Neural cell (in vitro differentiated cells): Measurements from ENCODE around the gene DNPEP. TPM values are rescaled to one million over a fixed set of nuclear protein-coding genes. Genes with fewer than 3 reads are reported as not detected.

Source experiments
- H2AFZ ChIP-seq: fragments of 200-600, 300-800 bp; sonication (generic), shearing (Covaris generic); 2 replicates; pipeline ENCODE4 v1.6.0; 2014; ENCODE audit warnings: low read depth, mild to moderate bottlenecking, antibody characterized with exemption, low read length, moderate library complexity
- H3F3A ChIP-seq: fragments of 200-600 bp; shearing (Covaris generic); 2 replicates; pipeline ENCODE4 v1.6.1; 2016; ENCODE audit warnings: mild to moderate bottlenecking, moderate library complexity, mixed read lengths, antibody characterized with exemption, low read length; ENCODE audit not compliant: insufficient read depth, poor library complexity, severe bottlenecking
- H3K27ac ChIP-seq: fragments of 200-600, 300-800 bp; sonication (generic), shearing (Covaris generic); 2 replicates; pipeline ENCODE4 v1.5.1; 2014; ENCODE audit warnings: mild to moderate bottlenecking, low read length, moderate library complexity
- H3K27me3 ChIP-seq: fragments of 300-800, 200-600 bp; sonication (generic), shearing (Covaris generic); 2 replicates; pipeline ENCODE4 v1.6.0; 2014; ENCODE audit warnings: mild to moderate bottlenecking, low read depth, low read length, moderate library complexity; ENCODE audit not compliant: insufficient read depth
- H3K36me3 ChIP-seq: fragments of 300-800, 200-600 bp; sonication (generic), shearing (Covaris generic); 2 replicates; pipeline ENCODE4 v1.5.1; 2014; ENCODE audit warnings: mild to moderate bottlenecking, antibody characterized with exemption, low read length, moderate library complexity; ENCODE audit not compliant: insufficient read depth
- H3K4me2 ChIP-seq: fragments of 300-800, 200-600 bp; sonication (generic), shearing (Covaris generic); 2 replicates; pipeline ENCODE4 v1.6.0; 2014; ENCODE audit warnings: mild to moderate bottlenecking, low read length
- H3K4me3 ChIP-seq: fragments of 300-800, 200-600 bp; sonication (generic), shearing (Covaris generic); 2 replicates; pipeline ENCODE4 v1.5.1; 2014; ENCODE audit warnings: mild to moderate bottlenecking, low read length, moderate library complexity
- H3K79me2 ChIP-seq: fragments of 200-600 bp; shearing (Covaris generic); replicated peaks from 2 replicates; pipeline ENCODE4 v1.6.0; 2014; ENCODE audit warnings: mild to moderate bottlenecking, low read length, moderate library complexity; ENCODE audit not compliant: insufficient read depth
- H3K9ac ChIP-seq: fragments of 300-800, 200-600 bp; sonication (generic), shearing (Covaris generic); 2 replicates; pipeline ENCODE4 v1.6.1; 2016; ENCODE audit warnings: mild to moderate bottlenecking, low read length, mixed read lengths
- H3K9me2 ChIP-seq: fragments of 200-600 bp; shearing (Covaris generic); 2 replicates; pipeline ENCODE4 v1.6.1; 2016; ENCODE audit warnings: mild to moderate bottlenecking, low read length, mixed read lengths; ENCODE audit not compliant: insufficient read depth
- H3K9me3 ChIP-seq: fragments of 200-600, 300-800 bp; sonication (generic), shearing (Covaris generic); 2 replicates; pipeline ENCODE4 v1.6.1; 2016; ENCODE audit warnings: mild to moderate bottlenecking, mixed run types, low read length, moderate library complexity, mixed read lengths
- H4K20me1 ChIP-seq: fragments of 200-600 bp; shearing (Covaris generic); 2 replicates; pipeline ENCODE4 v1.6.1; 2016; ENCODE audit warnings: mild to moderate bottlenecking, mixed run types; ENCODE audit not compliant: insufficient read depth
- EP300 ChIP-seq: fragments of 450-650 bp; conservative IDR thresholded peaks from 2 replicates; pipeline ENCODE4 v1.6.1; 2014; ENCODE audit warnings: antibody characterized with exemption, mild to moderate bottlenecking, moderate library complexity; ENCODE audit not compliant: poor library complexity, severe bottlenecking
- EZH2 ChIP-seq: fragments of 200-600, 300-800 bp; shearing (Covaris generic), sonication (generic); IDR thresholded peaks from 2 replicates; pipeline ENCODE4 v1.6.1; 2014; ENCODE audit warnings: antibody characterized with exemption, low read length, borderline replicate concordance, mild to moderate bottlenecking; ENCODE audit not compliant: insufficient read depth, poor library complexity, severe bottlenecking
- MXI1 ChIP-seq: fragments of 450-650 bp; conservative IDR thresholded peaks from 2 replicates; pipeline ENCODE4 v1.6.1; 2014; ENCODE audit warnings: antibody characterized with exemption, mild to moderate bottlenecking; ENCODE audit not compliant: poor library complexity, severe bottlenecking
- POLR2AphosphoS5 ChIP-seq: IDR thresholded peaks from 2 replicates; pipeline ENCODE4 v1.6.1; 2012
- RAD21 ChIP-seq: fragments of 450-650 bp; conservative IDR thresholded peaks from 2 replicates; pipeline ENCODE4 v1.6.1; 2014; ENCODE audit warnings: antibody characterized with exemption, mild to moderate bottlenecking, moderate library complexity
- SMC3 ChIP-seq: fragments of 450-650 bp; conservative IDR thresholded peaks from 2 replicates; pipeline ENCODE4 v1.6.1; 2014; ENCODE audit warnings: antibody characterized with exemption, mild to moderate bottlenecking, moderate library complexity; ENCODE audit not compliant: poor library complexity
- TAF1 ChIP-seq: IDR thresholded peaks from 2 replicates; pipeline ENCODE4 v1.6.1; 2012; ENCODE audit warnings: low read depth
- polyA plus RNA-seq: library from polyadenylated mRNA; depleted of rRNA; stranded (reverse); fragments of >200 nt; gene quantifications from 2 replicates; pipeline ENCODE4 v1.2.3, GENCODE V29; 2014
- TF ChIP-seq, protein P1 (sequence below): IDR thresholded peaks from 2 replicates; pipeline ENCODE4 v1.6.1; 2012; ENCODE audit warnings: borderline replicate concordance
- TF ChIP-seq, protein P2 (sequence below): fragments of 450-650 bp; IDR thresholded peaks from 2 replicates; pipeline ENCODE4 v1.5.1; 2014; ENCODE audit warnings: antibody characterized with exemption, mild to moderate bottlenecking, moderate library complexity; ENCODE audit not compliant: poor library complexity, severe bottlenecking

Gene DNPEP
- polyA plus RNA-seq, 1 donor from 2014 or later, result 11.9 TPM

DNA sequence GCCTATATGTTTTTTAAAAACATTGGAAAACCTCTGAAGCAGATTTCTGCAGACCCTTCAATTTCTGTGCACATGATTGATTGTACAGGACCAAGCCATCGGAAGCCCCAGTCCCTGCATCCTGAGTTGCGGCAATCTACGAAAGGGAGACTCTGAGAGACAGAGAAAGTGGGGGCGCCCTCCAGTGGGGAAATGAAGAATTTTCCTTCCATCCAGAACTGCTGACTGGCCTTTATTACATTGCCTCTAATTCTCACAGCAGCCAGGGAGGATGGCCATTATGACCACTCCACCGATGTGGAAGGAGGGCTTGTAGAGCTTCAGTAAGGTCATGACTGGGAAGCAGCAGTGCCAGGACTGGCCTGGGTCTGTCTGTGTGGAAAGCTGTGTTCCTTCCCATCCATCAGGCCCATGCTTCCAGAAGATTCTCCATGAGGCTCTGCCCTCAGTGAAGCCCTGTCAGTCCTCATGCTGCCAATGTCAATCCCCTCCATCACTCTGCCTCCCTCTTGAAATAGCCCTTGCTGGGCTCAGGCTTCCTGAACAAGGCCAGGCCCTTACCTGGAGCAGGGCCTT lies 35.2 kb downstream of the DNPEP start:
- Histone ChIP-seq H3K36me3 (no peaks in the 10 kb centered on the region), H3K27ac (no peak overlapping the region), H3K9me2 (no peaks in the 10 kb centered on the region), H3K9ac (no peak overlapping the region), H3K79me2 (no peaks in the 10 kb centered on the region), H3K4me3 (no peak overlapping the region), H4K20me1 (no peaks in the 10 kb centered on the region), H3K9me3 (no peaks in the 10 kb centered on the region), H2AFZ (no peak overlapping the region), H3K4me2 (no peak overlapping the region), H3K27me3 (peaks cover 14% of the 10 kb centered on the region), H3F3A (no peaks in the 10 kb centered on the region)
- no peak for TF ChIP-seq MXI1
- peak; percentile 89 for TF ChIP-seq RAD21
- no peak for TF ChIP-seq EP300
- TF ChIP-seq, protein P1, sequence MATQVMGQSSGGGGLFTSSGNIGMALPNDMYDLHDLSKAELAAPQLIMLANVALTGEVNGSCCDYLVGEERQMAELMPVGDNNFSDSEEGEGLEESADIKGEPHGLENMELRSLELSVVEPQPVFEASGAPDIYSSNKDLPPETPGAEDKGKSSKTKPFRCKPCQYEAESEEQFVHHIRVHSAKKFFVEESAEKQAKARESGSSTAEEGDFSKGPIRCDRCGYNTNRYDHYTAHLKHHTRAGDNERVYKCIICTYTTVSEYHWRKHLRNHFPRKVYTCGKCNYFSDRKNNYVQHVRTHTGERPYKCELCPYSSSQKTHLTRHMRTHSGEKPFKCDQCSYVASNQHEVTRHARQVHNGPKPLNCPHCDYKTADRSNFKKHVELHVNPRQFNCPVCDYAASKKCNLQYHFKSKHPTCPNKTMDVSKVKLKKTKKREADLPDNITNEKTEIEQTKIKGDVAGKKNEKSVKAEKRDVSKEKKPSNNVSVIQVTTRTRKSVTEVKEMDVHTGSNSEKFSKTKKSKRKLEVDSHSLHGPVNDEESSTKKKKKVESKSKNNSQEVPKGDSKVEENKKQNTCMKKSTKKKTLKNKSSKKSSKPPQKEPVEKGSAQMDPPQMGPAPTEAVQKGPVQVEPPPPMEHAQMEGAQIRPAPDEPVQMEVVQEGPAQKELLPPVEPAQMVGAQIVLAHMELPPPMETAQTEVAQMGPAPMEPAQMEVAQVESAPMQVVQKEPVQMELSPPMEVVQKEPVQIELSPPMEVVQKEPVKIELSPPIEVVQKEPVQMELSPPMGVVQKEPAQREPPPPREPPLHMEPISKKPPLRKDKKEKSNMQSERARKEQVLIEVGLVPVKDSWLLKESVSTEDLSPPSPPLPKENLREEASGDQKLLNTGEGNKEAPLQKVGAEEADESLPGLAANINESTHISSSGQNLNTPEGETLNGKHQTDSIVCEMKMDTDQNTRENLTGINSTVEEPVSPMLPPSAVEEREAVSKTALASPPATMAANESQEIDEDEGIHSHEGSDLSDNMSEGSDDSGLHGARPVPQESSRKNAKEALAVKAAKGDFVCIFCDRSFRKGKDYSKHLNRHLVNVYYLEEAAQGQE, result no peak
- TF ChIP-seq SMC3, result peak; percentile 94
- TF ChIP-seq, protein P2, sequence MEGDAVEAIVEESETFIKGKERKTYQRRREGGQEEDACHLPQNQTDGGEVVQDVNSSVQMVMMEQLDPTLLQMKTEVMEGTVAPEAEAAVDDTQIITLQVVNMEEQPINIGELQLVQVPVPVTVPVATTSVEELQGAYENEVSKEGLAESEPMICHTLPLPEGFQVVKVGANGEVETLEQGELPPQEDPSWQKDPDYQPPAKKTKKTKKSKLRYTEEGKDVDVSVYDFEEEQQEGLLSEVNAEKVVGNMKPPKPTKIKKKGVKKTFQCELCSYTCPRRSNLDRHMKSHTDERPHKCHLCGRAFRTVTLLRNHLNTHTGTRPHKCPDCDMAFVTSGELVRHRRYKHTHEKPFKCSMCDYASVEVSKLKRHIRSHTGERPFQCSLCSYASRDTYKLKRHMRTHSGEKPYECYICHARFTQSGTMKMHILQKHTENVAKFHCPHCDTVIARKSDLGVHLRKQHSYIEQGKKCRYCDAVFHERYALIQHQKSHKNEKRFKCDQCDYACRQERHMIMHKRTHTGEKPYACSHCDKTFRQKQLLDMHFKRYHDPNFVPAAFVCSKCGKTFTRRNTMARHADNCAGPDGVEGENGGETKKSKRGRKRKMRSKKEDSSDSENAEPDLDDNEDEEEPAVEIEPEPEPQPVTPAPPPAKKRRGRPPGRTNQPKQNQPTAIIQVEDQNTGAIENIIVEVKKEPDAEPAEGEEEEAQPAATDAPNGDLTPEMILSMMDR, result peak; percentile 87
- no peak for TF ChIP-seq TAF1
- TF ChIP-seq POLR2AphosphoS5, result no peak
- TF ChIP-seq EZH2, result no peak

DNA sequence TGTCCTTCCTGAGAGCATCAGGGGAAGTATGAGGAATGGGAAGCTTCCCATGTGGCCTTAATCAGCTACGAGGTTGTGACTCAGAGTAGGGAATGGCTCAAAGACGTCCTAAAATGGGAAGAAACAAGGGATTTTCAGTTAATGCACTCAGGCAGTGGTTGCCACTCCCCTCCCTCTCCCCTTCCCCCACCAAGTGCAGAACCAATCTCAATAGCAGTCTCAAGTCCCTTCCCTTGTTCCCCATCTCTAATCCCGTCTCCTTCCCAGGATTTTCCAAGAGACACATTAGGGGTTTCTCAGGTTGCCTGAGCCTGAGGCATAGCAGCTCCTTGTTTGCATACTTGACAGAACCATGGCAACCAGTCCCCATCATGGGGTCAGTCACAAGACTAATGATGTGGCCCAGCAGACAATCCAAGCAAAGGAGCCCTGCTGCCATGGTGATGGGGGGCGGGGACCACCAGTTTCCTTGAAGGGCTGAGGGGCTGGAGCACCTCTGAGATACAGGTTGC lies 36.9 kb downstream of the DNPEP start:
- Histone ChIP-seq H3F3A (no peaks in the 10 kb centered on the region), H3K4me3 (peak overlapping the region; percentile 35), H3K4me2 (peak overlapping the region; percentile 44), H3K27ac (peak overlapping the region; percentile 69), H3K36me3 (no peaks in the 10 kb centered on the region), H3K79me2 (no peaks in the 10 kb centered on the region), H3K9me3 (no peaks in the 10 kb centered on the region), H2AFZ (no peak overlapping the region), H3K27me3 (peaks cover 4% of the 10 kb centered on the region), H4K20me1 (no peaks in the 10 kb centered on the region), H3K9me2 (no peaks in the 10 kb centered on the region), H3K9ac (peak overlapping the region; percentile 26)
- TF ChIP-seq, protein P1, result peak; percentile 98
- TF ChIP-seq, protein P2, result no peak
- TF ChIP-seq MXI1 (no peak), EP300 (peak; percentile 42), POLR2AphosphoS5 (peak; percentile 39), TAF1 (no peak), RAD21 (peak; percentile 9)
